T-cell (primary cell): Measurements from ENCODE around the gene MAPT. TPM values are rescaled to one million over a fixed set of nuclear protein-coding genes. Genes with fewer than 3 reads are reported as not detected.
A peak's percentile ranks its signal among the peaks of the same experiment; 100 is the strongest.

Source experiments
- ATAC-seq, 4 experiments: fragments of 200-7000 bp in 3 of 4; fragments of 150-1000 bp in 1 of 4; cut with Tn5 transposase; replicated peaks in 1 of 4; 1 replicate in 3 of 4; 2 replicates in 1 of 4; pipeline ENCODE4 v1.10.0; 2021; ENCODE audit warnings: moderate library complexity in 3 of 4, mild to moderate bottlenecking in 2 of 4, moderate number of reproducible peaks in 1 of 4
- CTCF ChIA-PET, 2 donors: fragments of 300-600 bp; sonication (Branson Sonifier 250); formaldehyde crosslinking; loops; one replicate each; lab custom pipeline; 2022; ENCODE audit warnings: antibody characterized with exemption in 2 of 2; lab: Charles Lee
- POLR2A ChIA-PET, 2 donors: fragments of 300-600 bp; sonication (Branson Sonifier 250); formaldehyde crosslinking; loops; one replicate each; lab custom pipeline; 2022; ENCODE audit warnings: antibody characterized with exemption in 2 of 2; lab: Charles Lee
- DNase-seq, 35 experiments: peaks; one replicate each; pipeline versions ENCODE4 v3.0.0 to v3.0.0-alpha.2; 2013 to 2023
- H3K27ac ChIP-seq: one replicate; pipeline ENCODE4 v1.5.1; 2013; ENCODE audit warnings: low read length
- H3K27me3 ChIP-seq, 2 experiments: replicated peaks in 1 of 2; 1 replicate in 1 of 2; 2 replicates in 1 of 2; pipeline versions ENCODE4 v1.6.1 to v1.7.0; 2013; ENCODE audit warnings: low read length in 1 of 2, mixed read lengths in 1 of 2; ENCODE audit not compliant: control insufficient read depth in 2 of 2, insufficient read depth in 2 of 2; ENCODE audit errors: extremely low read depth in 1 of 2
- H3K36me3 ChIP-seq, 2 donors: 1 replicate in 1 of 2; 2 replicates in 1 of 2; pipeline versions ENCODE4 v1.6.1 to v1.7.0; 2013; ENCODE audit warnings: low read length in 1 of 2; ENCODE audit not compliant: control insufficient read depth in 2 of 2, insufficient read depth in 1 of 2; ENCODE audit errors: extremely low read depth in 1 of 2
- H3K4me1 ChIP-seq, 2 experiments: 1 replicate in 1 of 2; 2 replicates in 1 of 2; pipeline versions ENCODE4 v1.6.1 to v1.7.0; 2013; ENCODE audit warnings: low read length in 2 of 2, mixed read lengths in 1 of 2; ENCODE audit not compliant: insufficient read depth in 2 of 2, control insufficient read depth in 1 of 2; ENCODE audit errors: extremely low read depth in 1 of 2
- H3K4me3 ChIP-seq, 2 donors: 1 replicate in 1 of 2; 2 replicates in 1 of 2; pipeline versions ENCODE4 v1.5.1 to v1.7.0; 2013; ENCODE audit warnings: mild to moderate bottlenecking in 2 of 2, low read length in 1 of 2, moderate library complexity in 1 of 2; ENCODE audit not compliant: control insufficient read depth in 1 of 2; ENCODE audit errors: extremely low read depth in 1 of 2
- H3K9me3 ChIP-seq: 2 replicates; pipeline ENCODE4 v1.7.0; 2013
- H3K27ac Mint-ChIP-seq, 2 donors: one replicate each; pipeline ENCODE4 v1.8.0; 2020 to 2021; ENCODE audit warnings: mild to moderate bottlenecking in 2 of 2, mixed read lengths in 2 of 2
- H3K27me3 Mint-ChIP-seq, 2 donors: one replicate each; pipeline ENCODE4 v1.8.0; 2021 to 2022; ENCODE audit warnings: mixed read lengths in 2 of 2
- H3K36me3 Mint-ChIP-seq: one replicate; pipeline ENCODE4 v1.8.0; 2021; ENCODE audit warnings: mixed read lengths
- H3K4me1 Mint-ChIP-seq, 3 donors: one replicate each; pipeline ENCODE4 v1.8.0; 2020 to 2022; ENCODE audit warnings: mixed read lengths in 3 of 3, mild to moderate bottlenecking in 1 of 3
- H3K4me3 Mint-ChIP-seq, 3 donors: one replicate each; pipeline ENCODE4 v1.8.0; 2020 to 2022; ENCODE audit warnings: mild to moderate bottlenecking in 3 of 3, mixed read lengths in 3 of 3, moderate library complexity in 3 of 3
- H3K9me3 Mint-ChIP-seq, 3 donors: one replicate each; pipeline ENCODE4 v1.8.0; 2020 to 2022; ENCODE audit warnings: mixed read lengths in 3 of 3
- WGBS: methylation state at CpG from one replicate; pipeline ENCODE4 v1.1.5; 2013; ENCODE audit warnings: missing lambda C conversion rate; ENCODE audit not compliant: insufficient coverage; 5-methylcytosine and 5-hydroxymethylcytosine counted together
- total RNA-seq, 35 experiments: library from RNA in 6 of 35; stranded (reverse) in 6 of 35; fragments of 120-200 nt in 1 of 35; gene quantifications; one replicate each; pipeline versions ENCODE4 v1.2.1 to v1.2.4 and lab custom pipeline; 2013 to 2026

The MAPT gene
- total RNA-seq, 5 donors from 2014 or later (not counting 1 experiment from before 2014, with no cell fraction given) = 0.86 to 1.8 (median 1.2) TPM

GRCh38 chr17:46047856-46048255 lies 153.5 kb downstream of the MAPT start:
- no peak overlapping the region for H3K4me3 Mint-ChIP-seq
- no peak overlapping the region for H3K27ac Mint-ChIP-seq
- Histone ChIP-seq H3K36me3 (peaks cover 15 to 75% of the 10 kb centered on the region in 2 donors), H3K9me3 (no peaks in the 10 kb centered on the region), H3K27me3 (no peaks in the 10 kb centered on the region), H3K27ac (no peak overlapping the region), H3K4me1 (no peaks in the 10 kb centered on the region), H3K4me3 (no peak overlapping the region)
- DNase-seq (no peak), ATAC-seq (no peak)
- H3K36me3 Mint-ChIP-seq = peaks cover 57% of the 10 kb centered on the region
- WGBS = 100% methylated on average over 2 of the region's 8 CpGs
- no peaks in the 10 kb centered on the region for H3K27me3 Mint-ChIP-seq
- peaks cover 20 to 34% (median 26%) of the 10 kb centered on the region in 3 donors for H3K4me1 Mint-ChIP-seq
- ChIA-PET POLR2A (no interaction called here), CTCF (interaction anchor here in 1 of 2 donors (0.6 to 2.7 kb wide), 4 partner anchors 10 to 165 kb away, joined by 3 to 13 read pairs (median 4); partner anchors contain the start of gene KANSL1)
- H3K9me3 Mint-ChIP-seq = no peaks in the 10 kb centered on the region

DNA sequence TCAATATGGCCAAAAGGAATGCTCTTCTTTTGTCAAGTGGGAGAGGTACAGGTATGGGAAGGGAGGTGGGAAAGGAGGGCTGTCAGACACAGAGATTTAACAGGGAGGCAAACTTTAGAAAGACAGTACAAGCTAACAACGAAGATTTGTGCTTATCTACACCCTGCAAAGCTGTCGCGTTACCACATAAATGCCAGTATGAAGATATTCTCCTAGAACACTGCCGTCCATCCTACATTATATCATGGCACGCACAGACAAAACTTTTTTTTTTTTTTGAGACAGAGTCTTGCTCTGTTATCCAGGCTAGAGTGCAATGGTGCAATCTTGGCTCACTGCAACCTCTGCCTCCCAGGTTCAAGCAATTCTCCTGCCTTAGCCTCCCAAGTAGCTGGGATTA lies 155.3 kb downstream of the MAPT start:
- peaks cover 15 to 65% of the 10 kb centered on the region in 2 donors for H3K36me3 ChIP-seq
- ChIA-PET CTCF (interaction anchor here in 1 of 2 donors (0.6 kb wide), 1 partner anchor 117 kb away, joined by 3 read pairs; no protein-coding TSS in a partner anchor), POLR2A (no interaction called here)
- H3K36me3 Mint-ChIP-seq = peaks cover 50% of the 10 kb centered on the region
- H3K27ac ChIP-seq = no peak overlapping the region
- H3K9me3 Mint-ChIP-seq = no peaks in the 10 kb centered on the region
- no peak overlapping the region for H3K4me3 ChIP-seq
- H3K27me3 Mint-ChIP-seq = no peaks in the 10 kb centered on the region
- no peak for ATAC-seq
- 97% methylated on average over 5 of the region's 5 CpGs for WGBS
- no peak for DNase-seq
- H3K4me1 Mint-ChIP-seq = peaks cover 20 to 30% (median 26%) of the 10 kb centered on the region in 3 donors
- H3K9me3 ChIP-seq = no peaks in the 10 kb centered on the region
- H3K27ac Mint-ChIP-seq = no peak overlapping the region
- H3K4me3 Mint-ChIP-seq = no peak overlapping the region
- H3K4me1 ChIP-seq = no peaks in the 10 kb centered on the region
- H3K27me3 ChIP-seq = no peaks in the 10 kb centered on the region

DNA sequence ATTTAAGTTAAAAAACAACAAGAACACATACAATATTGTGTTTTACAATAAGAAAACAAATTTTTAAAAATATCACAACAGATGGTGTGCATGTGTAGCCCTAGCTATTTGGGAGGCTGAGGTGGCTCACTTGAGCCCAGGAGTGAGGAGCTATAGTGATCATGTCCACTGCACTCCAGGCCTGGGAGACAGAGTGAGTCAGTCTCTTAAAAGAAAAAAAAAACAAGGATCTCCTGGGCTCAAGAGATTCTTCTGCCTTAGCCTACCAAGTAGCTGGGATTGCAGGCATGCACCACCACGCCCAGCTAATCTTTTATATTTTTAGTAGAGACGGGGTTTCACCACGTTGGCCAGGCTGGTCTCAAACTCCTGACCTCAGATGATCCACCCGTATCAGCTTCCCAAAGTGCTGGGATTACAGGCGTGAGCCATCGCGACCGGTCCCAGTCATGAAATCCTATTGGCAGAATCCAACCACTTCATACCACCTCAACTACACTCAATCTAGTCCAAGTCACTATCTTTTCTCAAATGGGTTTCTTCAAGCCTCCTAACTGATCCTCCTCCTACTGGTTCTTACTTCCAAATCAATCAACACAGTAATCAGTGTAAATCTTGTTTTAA lies 159.7 kb downstream of the MAPT start:
- H3K36me3 ChIP-seq = peaks cover 3 to 58% of the 10 kb centered on the region in 2 donors
- peaks cover 30% of the 10 kb centered on the region for H3K36me3 Mint-ChIP-seq

GRCh38 chr17:46056800-46057304 lies 162.5 kb downstream of the MAPT start:
- Histone ChIP-seq H3K27ac (no peak overlapping the region), H3K4me1 (no peaks in the 10 kb centered on the region), H3K9me3 (no peaks in the 10 kb centered on the region), H3K27me3 (no peaks in the 10 kb centered on the region), H3K36me3 (peaks cover 0 to 42% of the 10 kb centered on the region in 2 donors), H3K4me3 (no peak overlapping the region)
- no peak for DNase-seq
- POLR2A ChIA-PET = no interaction called here
- Mint-ChIP-seq H3K9me3 (no peaks in the 10 kb centered on the region), H3K27me3 (no peaks in the 10 kb centered on the region), H3K4me3 (no peak overlapping the region), H3K27ac (peak overlapping the region; percentile 66 to 79), H3K4me1 (peaks cover 45 to 55% (median 54%) of the 10 kb centered on the region in 3 donors), H3K36me3 (peaks cover 21% of the 10 kb centered on the region)
- CTCF ChIA-PET = interaction anchor here (0.6 to 1.6 kb wide), 5 partner anchors 45 to 1329 kb away, joined by 3 to 5 read pairs (median 3); partner anchors contain the start of gene KANSL1 (in 1 of the 2)
- peak in 1 of 4 experiments; percentile 16 for ATAC-seq
- WGBS = no CpG with 5 or more reads among the region's 4 CpGs

More for the DNA sequence above, 159.7 kb downstream of the MAPT start:
- no peaks in the 10 kb centered on the region for H3K4me1 ChIP-seq
- 100% methylated on average over 8 of the region's 8 CpGs for WGBS
- Mint-ChIP-seq H3K9me3 (no peaks in the 10 kb centered on the region), H3K27me3 (no peaks in the 10 kb centered on the region), H3K4me1 (peaks cover 32 to 45% (median 42%) of the 10 kb centered on the region in 3 donors), H3K4me3 (no peak overlapping the region), H3K27ac (peak overlapping the region; percentile 23 to 33)
- ATAC-seq (no peak), DNase-seq (no peak)
- H3K27me3 ChIP-seq = no peaks in the 10 kb centered on the region
- no peak overlapping the region for H3K4me3 ChIP-seq
- POLR2A ChIA-PET = no interaction called here
- CTCF ChIA-PET = interaction anchor here in 1 of 2 donors (0.7 kb wide), 1 partner anchor 9 kb away, joined by 4 read pairs; no protein-coding TSS in a partner anchor
- no peaks in the 10 kb centered on the region for H3K9me3 ChIP-seq
- H3K27ac ChIP-seq = no peak overlapping the region

DNA sequence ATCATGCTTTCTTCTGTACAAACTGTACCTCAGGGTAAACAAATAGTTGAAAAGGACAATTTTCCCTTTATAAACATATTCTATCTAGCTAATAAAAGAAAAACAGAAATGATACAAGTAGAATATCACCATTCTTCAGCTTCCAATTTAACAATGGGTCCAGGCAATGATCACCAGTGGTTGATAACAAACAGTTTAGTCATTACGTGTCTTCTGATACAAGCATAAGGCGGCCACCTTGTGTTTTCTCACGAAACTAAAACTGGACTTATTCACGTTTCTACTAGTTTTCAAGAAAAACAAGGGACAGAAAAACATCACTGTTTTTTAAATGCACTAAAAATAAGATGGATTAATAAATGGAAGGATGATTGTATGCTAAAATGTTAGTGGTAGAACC lies 163.0 kb downstream of the MAPT start:
- Histone ChIP-seq H3K9me3 (no peaks in the 10 kb centered on the region), H3K36me3 (peaks cover 0 to 38% of the 10 kb centered on the region in 2 donors), H3K27ac (no peak overlapping the region), H3K4me1 (no peaks in the 10 kb centered on the region), H3K27me3 (no peaks in the 10 kb centered on the region), H3K4me3 (no peak overlapping the region)
- DNase-seq = no peak
- no peak for ATAC-seq
- peaks cover 19% of the 10 kb centered on the region for H3K36me3 Mint-ChIP-seq
- POLR2A ChIA-PET = no interaction called here
- H3K9me3 Mint-ChIP-seq = no peaks in the 10 kb centered on the region
- CTCF ChIA-PET = interaction anchor here in 1 of 2 donors (0.7 to 2.0 kb wide), 4 partner anchors 13 to 136 kb away, joined by 3 to 7 read pairs (median 4); partner anchors contain the start of gene KANSL1
- no peak overlapping the region for H3K27ac Mint-ChIP-seq
- no peak overlapping the region for H3K4me3 Mint-ChIP-seq
- no CpG with 5 or more reads among the region's 4 CpGs for WGBS
- H3K4me1 Mint-ChIP-seq = peaks cover 45 to 52% (median 50%) of the 10 kb centered on the region in 3 donors
- no peaks in the 10 kb centered on the region for H3K27me3 Mint-ChIP-seq

GRCh38 chr17:46059486-46059885 lies 165.1 kb downstream of the MAPT start:
- H3K4me1 Mint-ChIP-seq = peaks cover 43 to 51% (median 45%) of the 10 kb centered on the region in 3 donors
- Histone ChIP-seq H3K27me3 (no peaks in the 10 kb centered on the region), H3K27ac (no peak overlapping the region), H3K4me1 (no peaks in the 10 kb centered on the region), H3K9me3 (no peaks in the 10 kb centered on the region), H3K36me3 (peaks cover 0 to 42% of the 10 kb centered on the region in 2 donors), H3K4me3 (no peak overlapping the region)
- H3K9me3 Mint-ChIP-seq = no peaks in the 10 kb centered on the region
- peaks cover 16% of the 10 kb centered on the region for H3K36me3 Mint-ChIP-seq
- WGBS = no CpG with 5 or more reads among the region's 6 CpGs
- POLR2A ChIA-PET = interaction anchor here (0.6 to 0.7 kb wide), 2 partner anchors 41 to 900 kb away, joined by 7 to 9 read pairs; no protein-coding TSS in a partner anchor
- CTCF ChIA-PET = interaction anchor here in 1 of 2 donors (0.6 to 2.0 kb wide), 6 partner anchors 9 to 194 kb away, joined by 3 to 7 read pairs (median 3); partner anchors contain the start of gene KANSL1
- H3K4me3 Mint-ChIP-seq = no peak overlapping the region
- H3K27me3 Mint-ChIP-seq = no peaks in the 10 kb centered on the region
- peak overlapping the region; percentile 31 to 68 for H3K27ac Mint-ChIP-seq
- ATAC-seq (no peak), DNase-seq (no peak)
